ENCODE measurements around the gene ZNF385D.

The ZNF385D gene

GRCh38 chr3:21722768-21723167 lies 28.2 kb downstream of the ZNF385D start:
- TF ChIP-seq CTCF (IDR thresholded peaks at IDR 0.05; ENCODE audit: extremely low read depth, insufficient read depth, missing control alignments): no peak
- in situ Hi-C loops (cut with MboI; ENCODE audit: low pct_unique_long_range_greater_than_20kb, low sequenced_read_pairs, unreplicated experiment): no loop called here
- DNase-seq (ENCODE audit: low spot score): no peak

- in situ Hi-C loops (cut with MboI; ENCODE audit: low pct_unique_long_range_greater_than_20kb, low sequenced_read_pairs, unreplicated experiment): no loop called here
- no peak for DNase-seq (ENCODE audit: low spot score)
- TF ChIP-seq CTCF (IDR thresholded peaks at IDR 0.05; ENCODE audit: extremely low read depth, insufficient read depth, missing control alignments): no peak
Observed at GRCh38 chr3:21722301-21722700, 28.7 kb downstream of the ZNF385D start.

GRCh38 chr3:21718943-21719591 lies 31.9 kb downstream of the ZNF385D start:
- DNase-seq (ENCODE audit: low spot score): no peak
- in situ Hi-C loops (cut with MboI; ENCODE audit: low pct_unique_long_range_greater_than_20kb, low sequenced_read_pairs, unreplicated experiment): no loop called here

GRCh38 chr3:21718161-21718765 lies 32.7 kb downstream of the ZNF385D start:
- in situ Hi-C loops (cut with MboI; ENCODE audit: low pct_unique_long_range_greater_than_20kb, low sequenced_read_pairs, unreplicated experiment): no loop called here
- no peak for DNase-seq (ENCODE audit: low spot score)
- no peak for TF ChIP-seq CTCF (IDR thresholded peaks at IDR 0.05; ENCODE audit: extremely low read depth, insufficient read depth, missing control alignments)

More at GRCh38 chr3:21718943-21719591, 31.9 kb downstream of the ZNF385D start:
- TF ChIP-seq CTCF (IDR thresholded peaks at IDR 0.05; ENCODE audit: extremely low read depth, insufficient read depth, missing control alignments): no peak

GRCh38 chr3:21715662-21716061 lies 35.3 kb downstream of the ZNF385D start:
- DNase-seq (ENCODE audit: low spot score): no peak
- TF ChIP-seq CTCF (IDR thresholded peaks at IDR 0.05; ENCODE audit: extremely low read depth, insufficient read depth, missing control alignments): no peak
- in situ Hi-C loops (cut with MboI; ENCODE audit: low pct_unique_long_range_greater_than_20kb, low sequenced_read_pairs, unreplicated experiment): no loop called here

- DNase-seq (ENCODE audit: low spot score): no peak
- TF ChIP-seq CTCF (IDR thresholded peaks at IDR 0.05; ENCODE audit: extremely low read depth, insufficient read depth, missing control alignments): no peak
Observed at GRCh38 chr3:21705769-21706168, 45.2 kb downstream of the ZNF385D start.

More at GRCh38 chr3:21705769-21706168, 45.2 kb downstream of the ZNF385D start:
- in situ Hi-C loops (cut with MboI; ENCODE audit: low pct_unique_long_range_greater_than_20kb, low sequenced_read_pairs, unreplicated experiment): no loop called here

Data from GM13977 (cell line).